Stimulated activated CD8-positive, alpha-beta memory T cell treated with anti-CD3 and anti-CD28 coated beads, Interleukin-12 subunit alpha, Interleukin-12 subunit beta, amount 100 ng/mL, for 24 hours (primary cell): ENCODE results near the gene TPSB2.
"Not testable (repeated sequence)": the region's sequence is repeated elsewhere in the genome, so short reads cannot be mapped to it uniquely, and the experiment has no call there.

Experiments used
- DNase-seq: peaks from one replicate; pipeline ENCODE4 v3.0.0-alpha.2; 2020; ENCODE audit errors: extremely low read depth

TPSB2 gene

GRCh38 chr16:1230084-1230470 lies at the start of gene TPSB2:
Gene TPSB2 (minus strand): TSS chr16:1230184. CDS start chr16:1229951, 233 bp downstream.
- not testable (repeated sequence) for DNase-seq

GRCh38 chr16:1279081-1279944 lies 49.3 kb upstream of the TPSB2 start:
- DNase-seq, result no peak

DNA sequence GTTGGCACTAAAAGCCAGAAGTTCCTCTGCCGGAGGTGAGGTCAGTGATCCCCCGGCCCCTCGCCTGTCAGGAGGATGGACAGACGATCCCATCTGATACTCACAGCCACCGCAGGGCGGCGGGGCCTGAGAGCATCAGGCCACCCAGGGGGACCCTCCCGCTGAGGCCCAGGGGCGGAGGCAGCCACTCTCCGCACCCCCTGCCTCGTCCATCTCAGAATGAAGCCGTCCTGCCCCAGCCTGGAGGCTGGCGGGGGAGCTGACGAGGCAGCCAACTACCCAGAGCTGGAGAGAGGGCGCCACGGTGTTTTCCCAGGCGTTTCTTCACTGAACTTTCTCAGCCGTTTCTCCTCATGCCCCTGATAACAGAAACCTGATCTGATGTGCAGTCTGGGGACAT lies 48.5 kb upstream of the TPSB2 start:
- no peak for DNase-seq

GRCh38 chr16:1277617-1278282 lies 47.8 kb upstream of the TPSB2 start:
- DNase-seq, result no peak

DNA sequence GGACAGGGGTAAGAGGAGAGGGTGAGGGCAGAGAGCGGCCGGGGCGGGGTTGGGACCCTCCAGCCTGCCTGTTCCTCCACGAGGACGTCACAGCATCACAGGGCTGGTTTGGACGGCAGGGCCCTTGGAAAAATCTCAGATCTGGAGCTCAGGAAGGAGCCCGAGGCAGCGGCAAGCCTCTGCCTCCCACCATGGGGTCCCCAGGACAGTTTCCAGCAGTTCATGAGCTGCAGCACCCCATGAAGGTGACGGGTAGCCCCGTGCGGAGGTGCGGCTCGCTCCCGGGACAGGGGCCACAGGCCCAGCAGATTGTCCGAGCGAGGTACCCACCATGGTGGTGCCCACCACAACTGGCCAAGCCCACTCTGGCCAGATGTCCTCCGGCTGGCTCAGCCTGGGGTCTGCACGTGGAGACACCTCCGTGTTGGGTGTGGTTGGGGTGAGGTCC lies 47.2 kb upstream of the TPSB2 start:
- no peak for DNase-seq

GRCh38 chr16:1276580-1276878 lies 46.5 kb upstream of the TPSB2 start:
- DNase-seq, result no peak

DNA sequence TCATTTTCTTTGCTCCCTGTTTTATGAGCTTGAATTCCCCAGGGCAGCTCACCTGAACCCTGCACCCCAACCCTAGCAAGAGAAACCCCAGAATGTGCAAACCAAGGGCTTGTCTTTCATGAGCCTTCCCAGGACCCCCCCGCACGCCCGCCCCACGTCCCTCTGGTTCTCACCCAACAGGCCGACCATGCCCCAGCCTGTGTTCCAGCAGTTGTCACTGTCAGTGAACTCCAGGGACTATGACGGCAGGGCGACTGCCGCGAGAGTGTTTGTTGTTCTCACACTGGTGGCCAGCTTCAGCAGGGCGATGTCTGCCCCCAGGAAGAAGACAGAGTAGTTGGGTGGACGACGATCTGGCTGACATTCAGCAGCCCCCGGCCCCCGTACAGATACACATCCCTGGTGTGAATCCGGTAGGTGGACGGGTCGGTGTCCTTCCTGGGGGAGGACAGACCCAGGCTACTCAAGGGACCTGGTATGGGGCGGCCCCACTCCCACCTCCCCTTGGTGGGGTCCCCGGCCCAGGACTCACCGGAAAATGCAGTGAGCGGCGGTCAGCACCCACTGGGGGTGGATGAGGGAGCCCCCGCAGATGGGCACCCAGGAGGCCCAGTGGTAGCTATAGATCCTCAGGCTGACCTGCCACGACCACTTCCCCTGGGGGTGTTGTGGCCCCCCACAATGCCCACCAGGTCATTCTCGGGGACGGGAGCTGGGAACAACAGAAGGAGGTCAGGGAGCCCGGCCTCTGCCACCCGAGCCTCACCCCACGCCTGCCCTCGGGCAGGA lies 46.0 kb upstream of the TPSB2 start:
- no peak for DNase-seq

GRCh38 chr16:1274767-1275166 lies 44.8 kb upstream of the TPSB2 start:
- no peak for DNase-seq

DNA sequence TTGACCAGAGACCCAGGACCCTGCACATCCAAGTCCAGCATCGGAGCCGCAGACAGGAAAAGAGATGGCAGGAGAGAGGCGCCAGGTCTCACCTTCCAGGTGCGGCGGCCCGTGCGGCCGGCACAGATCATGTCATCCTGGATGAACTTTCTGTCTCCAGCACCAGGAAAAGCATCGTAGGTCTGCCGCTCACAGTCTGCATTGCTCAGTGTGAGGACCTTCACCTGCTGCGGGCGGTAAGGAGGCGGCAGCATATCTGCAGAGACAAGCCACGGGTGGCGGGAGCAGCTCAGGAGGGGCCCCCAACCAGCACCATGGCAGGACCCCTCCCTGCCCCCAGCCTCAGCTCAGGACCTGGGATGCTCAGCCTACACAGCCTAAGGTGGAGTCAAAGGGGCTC lies 43.8 kb upstream of the TPSB2 start:
- DNase-seq, result no peak

GRCh38 chr16:1272453-1273198 lies 42.6 kb upstream of the TPSB2 start:
- no peak for DNase-seq

- DNase-seq, result not testable (repeated sequence)
Observed at GRCh38 chr16:1271724-1272413, 41.9 kb upstream of the TPSB2 start.

DNA sequence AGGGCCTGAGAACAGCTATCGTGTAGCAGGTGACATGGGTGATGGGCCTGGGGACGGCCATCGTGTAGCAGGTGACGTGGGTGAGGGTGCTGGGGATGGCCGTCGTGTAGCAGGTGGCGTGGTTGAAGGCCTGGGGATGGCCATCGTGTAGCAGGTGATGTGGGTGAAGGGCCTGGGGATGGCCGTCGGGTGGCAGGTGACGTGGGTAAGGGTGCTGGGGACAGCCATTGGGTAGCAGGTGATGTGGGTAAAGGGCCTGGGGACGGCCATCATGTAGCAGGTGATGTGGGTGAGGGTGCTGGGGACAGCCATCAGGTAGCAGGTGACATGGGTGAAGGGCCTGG lies 41.4 kb upstream of the TPSB2 start:
- no peak for DNase-seq

GRCh38 chr16:1269418-1269817 lies 39.4 kb upstream of the TPSB2 start:
- DNase-seq, result not testable (repeated sequence)

DNA sequence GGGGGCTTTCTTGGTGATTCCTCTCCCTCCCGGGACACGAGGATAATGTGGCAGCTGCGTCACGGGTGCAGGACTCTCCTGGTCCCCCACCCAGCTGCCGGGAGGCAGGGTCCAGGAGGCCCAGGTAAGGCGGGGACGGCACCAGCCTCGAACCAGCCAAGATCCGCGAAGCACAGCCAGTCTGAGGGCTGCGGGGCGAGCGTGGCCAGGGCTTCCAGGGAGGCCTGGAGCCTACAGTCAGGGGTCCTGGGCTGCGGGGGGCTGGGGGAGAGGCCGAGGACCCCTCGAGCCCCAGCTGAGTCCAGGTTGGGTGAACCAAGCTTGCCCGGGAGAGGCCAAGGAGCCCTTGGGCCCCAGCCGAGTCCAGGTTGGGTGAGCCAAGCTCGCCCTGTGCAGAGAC lies 35.8 kb upstream of the TPSB2 start:
- DNase-seq, result no peak

- DNase-seq, result no peak
Observed at GRCh38 chr16:1265090-1265630, 35.2 kb upstream of the TPSB2 start.

- no peak for DNase-seq
Observed at GRCh38 chr16:1264345-1265089, 34.5 kb upstream of the TPSB2 start.

- DNase-seq, result no peak
Observed at GRCh38 chr16:1263591-1264344, 33.8 kb upstream of the TPSB2 start.

GRCh38 chr16:1262846-1263221 lies 32.9 kb upstream of the TPSB2 start:
- no peak for DNase-seq

DNA sequence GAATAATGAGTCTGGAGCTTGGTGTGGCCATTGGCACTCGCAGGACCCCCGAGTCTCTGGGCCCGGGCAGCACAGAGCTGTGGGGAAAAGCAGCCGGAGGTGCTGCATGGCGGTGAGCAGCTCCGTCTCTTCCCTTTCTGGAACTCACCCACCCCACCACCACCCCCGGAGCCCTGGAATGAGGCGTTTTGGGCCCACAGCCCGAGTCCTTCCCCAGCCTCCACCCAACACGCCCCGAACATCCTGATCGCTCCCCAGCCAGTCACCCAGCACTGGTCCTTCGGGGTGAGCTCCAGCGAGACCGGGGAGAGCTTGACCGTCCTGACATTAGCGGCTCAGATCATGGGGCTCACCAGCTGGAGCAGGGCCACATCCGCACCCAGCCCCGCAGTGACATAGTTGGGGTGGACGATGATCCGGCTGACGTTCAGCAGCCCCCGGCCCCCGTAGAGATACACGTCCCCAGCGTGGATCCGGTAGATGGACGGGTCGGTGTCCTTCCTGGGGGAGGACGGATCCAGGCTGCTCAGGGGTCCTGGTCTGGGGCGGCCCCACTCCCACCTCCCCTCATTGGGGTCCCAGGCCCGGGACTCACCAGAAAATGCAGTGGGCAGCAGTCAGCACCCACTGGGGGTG lies 32.3 kb upstream of the TPSB2 start:
- no peak for DNase-seq
